T-helper 9 cell (primary cell): ENCODE measurements around the gene UNC5C.

Source experiments
- DNase-seq: peaks from one replicate; pipeline ENCODE4 v3.0.0-alpha.2; 2020

UNC5C gene

DNA sequence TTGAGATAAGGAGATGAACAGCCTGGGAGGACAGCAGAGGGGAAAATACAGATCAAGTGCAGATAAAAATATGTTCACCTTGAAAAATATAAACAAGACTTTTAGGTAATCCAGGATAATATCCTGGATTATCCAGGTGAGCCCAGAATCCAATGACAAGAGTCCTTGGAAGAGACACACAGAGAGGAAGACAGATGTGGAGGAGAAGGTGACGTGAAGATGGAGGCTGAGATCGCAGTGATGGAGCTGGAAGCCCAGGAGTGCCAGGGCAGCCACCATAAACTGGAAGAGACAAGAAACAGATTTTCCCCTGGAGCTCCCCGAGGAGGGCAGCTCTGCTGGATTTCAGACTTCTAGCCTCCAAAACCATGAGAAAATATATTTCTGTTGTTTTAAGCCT, 230.7 kb downstream of the UNC5C start:
- no peak for DNase-seq

DNA sequence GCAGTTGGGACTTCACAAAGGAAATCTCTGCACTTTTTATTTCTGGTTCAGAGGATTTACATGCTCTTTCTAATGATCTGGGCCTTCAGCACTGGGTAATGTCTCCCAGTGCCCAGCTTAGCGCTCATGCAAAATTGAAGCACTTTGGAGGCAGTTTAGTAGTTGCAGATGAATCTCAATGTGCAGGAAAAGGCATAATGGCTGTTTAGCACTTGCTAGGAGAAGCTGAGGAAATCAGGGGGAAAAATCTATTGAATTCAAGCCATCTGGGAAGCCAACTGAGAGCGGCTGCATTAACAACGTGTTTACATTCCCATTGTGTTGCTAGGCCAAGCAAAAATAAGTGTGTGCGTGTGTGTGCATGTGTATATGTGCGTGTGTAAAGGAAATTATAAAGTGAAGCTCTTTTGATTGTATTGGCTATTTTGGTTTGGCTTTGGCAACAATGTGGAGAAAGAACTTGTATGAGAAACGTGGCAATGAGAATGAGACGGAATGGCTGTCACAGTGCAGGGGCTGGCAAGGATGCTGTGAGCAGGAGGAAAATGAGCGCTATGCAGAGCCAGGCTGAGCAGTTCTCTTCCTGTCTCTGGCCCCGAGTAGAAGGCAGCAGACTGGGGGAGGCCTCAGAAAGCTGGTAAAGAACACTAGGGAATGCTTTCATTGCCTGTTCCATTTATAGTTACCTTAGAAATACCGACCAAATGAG, 231.5 kb downstream of the UNC5C start:
- no peak for DNase-seq

DNA sequence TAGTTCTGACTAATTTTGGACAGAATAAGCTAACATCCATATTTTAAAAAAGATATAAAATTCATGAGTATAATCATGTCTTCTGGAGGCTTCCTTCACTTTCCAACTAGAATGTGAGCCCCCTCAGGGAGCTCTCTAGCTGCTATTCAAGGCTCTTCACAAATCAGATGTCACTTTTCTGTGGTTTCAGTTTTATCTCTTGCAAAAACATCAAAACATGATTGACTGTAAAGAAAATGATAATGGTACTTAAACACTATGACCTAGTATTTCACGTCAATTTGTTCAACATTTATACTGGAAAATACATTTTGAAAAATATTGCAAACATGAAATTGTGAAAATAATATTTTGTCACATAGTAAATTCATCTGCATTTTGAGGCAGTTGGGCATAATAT, 234.2 kb downstream of the UNC5C start:
- no peak for DNase-seq

DNA sequence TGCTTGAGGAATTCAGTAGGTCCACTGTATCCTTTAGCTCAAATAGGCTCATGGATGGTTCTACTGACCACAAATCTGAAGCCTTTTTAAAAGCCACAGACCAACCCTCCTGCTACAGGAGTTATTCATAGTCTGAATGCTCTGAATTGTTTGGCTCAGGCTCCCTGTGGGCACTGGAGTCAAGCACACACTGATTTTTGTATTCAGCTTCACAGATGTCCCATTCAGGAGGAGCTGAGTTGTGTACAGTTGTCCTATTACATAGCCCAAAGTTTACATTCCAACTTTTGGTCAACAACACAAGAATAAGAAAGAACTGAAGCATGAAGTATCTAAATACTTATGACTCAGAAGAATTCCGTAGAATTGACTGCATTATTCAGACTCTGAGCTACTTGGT, 243.9 kb downstream of the UNC5C start:
- DNase-seq: no peak

DNA sequence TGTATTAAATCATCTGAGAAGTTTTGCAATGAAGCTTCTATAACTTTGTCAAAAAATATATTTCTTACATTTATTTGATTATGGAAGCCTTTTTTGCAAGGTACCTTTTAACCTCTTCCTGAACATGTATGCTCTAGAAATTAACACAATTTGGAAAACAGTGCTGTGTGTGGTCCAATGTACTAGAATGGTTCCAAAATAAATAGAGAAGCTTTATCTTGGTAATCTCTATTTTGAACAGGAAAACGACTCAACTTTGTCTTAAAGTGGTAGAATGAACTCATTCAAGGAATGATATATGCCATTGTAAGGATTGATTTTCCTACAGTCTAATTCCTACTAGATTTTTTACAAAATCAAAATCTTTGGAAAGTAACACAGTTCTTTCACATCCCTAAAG, 248.5 kb downstream of the UNC5C start:
- no peak for DNase-seq

DNA sequence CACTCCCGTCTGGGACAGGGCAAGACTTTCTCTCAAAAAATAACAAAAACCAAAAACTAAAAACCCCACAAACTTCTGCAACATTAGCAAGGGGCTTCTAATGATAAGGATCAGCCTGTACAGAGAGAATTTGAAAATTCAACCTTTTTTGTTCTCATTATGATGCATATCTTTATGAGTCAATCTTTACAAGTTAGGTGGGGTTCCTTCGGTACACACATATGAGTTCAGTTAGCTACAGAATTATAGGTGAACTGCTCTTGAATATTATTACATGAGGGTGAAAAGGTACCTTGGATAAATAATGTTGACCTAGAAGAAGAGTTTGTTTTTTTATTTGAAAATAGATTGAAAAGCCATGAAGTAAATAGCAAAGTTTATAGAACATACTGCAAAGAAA, 252.7 kb downstream of the UNC5C start:
- DNase-seq: no peak

DNA sequence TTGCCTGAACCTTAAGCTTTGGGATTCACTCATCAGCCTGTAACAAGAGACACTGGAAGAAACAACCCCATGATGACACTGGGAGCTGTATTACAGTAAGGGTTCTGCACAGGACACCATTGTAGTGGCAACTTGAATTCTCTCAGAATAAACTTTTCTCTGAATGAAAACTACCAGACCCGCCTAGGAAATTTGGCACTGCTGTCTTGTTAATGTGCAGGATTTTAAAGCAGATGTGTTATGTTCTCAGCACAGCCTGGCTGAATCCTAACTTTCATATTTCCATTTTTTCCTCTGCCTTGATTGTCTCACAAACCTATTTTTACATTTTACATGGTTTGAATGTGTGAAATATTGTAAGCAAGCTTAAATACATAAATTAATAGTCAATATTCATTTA, 253.6 kb downstream of the UNC5C start:
- no peak for DNase-seq

DNA sequence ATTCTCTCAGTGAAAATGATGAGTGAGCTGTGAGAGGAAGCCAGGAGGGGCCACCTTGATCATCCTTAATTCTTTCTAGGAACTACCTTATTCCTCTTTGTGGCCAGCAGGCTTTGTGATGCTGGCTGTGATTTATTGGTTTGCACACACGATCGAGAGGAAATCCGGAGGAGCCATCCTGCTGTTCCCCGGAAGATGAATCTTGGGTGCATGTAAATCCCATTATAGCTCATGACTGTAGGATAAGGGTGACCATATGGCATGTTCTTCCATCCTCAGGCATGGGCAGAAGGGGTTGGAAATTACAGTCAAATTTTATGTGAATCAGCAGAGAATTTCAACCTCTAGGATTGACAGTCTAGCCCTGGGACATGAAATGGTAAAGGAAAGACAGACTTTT, 254.5 kb downstream of the UNC5C start:
- DNase-seq: no peak

DNA sequence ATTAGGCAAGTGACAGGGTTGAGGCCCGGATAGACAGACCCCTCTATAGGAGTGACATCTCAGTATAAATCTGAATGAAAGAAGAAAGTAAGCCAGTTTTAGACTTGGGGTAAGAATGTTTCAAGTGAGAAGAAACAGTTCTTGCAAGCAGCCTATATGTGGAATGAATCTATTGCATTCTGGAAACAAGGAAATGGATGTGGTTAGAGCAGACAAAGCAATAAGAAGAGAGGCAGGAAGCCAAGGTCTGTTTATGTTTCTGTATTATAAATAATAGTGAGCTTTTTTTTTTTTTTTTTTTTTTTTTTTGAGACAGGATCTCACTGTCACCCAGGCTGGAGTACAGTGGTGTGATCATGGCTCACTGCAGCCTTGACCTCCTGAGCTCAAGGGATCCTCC, 255.8 kb downstream of the UNC5C start:
- DNase-seq: no peak

DNA sequence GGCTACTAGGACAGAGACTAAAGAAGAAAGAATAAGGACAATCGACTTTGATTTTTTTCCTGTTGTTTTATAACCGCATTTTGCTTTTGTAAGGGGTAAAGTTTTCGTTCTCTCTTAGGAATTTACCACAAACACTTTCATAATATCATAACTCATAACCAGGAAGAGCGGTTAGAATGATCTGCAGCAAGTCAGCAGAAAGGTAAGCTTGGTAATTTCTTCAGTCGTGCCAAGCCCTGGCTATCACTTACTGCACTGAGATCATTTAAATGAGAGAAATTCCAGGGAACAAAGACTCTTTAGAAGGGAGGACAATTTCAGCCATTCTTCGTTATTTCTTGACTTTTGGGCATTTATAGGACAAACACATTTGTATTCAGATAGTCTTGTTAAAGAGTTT, 258.1 kb downstream of the UNC5C start:
- no peak for DNase-seq

DNA sequence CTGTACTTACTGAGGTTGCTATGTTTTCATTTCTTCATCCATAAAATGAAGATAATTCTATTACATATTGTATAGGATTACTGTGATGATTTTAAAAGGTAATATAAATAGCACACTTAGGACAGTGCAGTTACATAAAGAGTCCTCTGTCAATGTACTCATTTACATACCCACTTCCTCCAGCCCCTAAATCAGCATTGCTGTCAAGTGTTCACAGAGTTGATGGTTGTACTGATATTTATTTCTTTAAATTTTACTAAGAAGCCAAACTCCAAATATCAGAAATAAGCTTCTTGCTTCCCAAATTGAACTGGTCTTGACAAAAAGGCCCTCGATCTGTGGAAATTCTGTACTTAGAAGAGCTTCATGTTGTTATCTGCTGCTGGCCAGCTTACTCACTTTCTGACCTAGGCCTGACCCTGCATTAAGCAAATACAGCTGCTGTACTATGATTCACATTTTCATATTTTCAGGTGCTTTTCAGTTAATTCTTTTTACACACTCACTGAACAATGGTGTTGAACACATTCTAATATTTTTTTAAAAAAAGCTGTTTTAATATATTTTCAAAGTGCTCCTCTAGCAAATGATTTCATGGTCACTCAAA, 259.6 kb downstream of the UNC5C start:
- no peak for DNase-seq

DNA sequence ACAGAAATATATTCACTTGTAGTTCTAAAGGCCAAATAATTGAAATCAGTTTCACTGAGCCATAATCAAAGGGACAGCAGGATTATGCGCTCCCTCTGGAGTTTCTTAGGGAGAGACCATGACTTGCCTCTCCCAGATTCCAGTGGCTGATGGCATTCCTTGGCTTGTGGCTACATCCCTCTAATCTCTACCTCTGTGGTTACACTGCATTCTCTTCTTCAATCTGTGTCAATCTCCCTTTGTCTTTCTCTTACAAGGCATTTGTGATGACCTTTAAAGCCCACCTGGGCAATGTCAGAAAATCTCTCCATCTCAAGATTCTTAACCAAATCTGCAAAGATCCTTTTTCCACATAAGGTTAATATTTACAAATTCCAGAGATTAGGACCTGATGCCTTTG, 260.2 kb downstream of the UNC5C start:
- no peak for DNase-seq

DNA sequence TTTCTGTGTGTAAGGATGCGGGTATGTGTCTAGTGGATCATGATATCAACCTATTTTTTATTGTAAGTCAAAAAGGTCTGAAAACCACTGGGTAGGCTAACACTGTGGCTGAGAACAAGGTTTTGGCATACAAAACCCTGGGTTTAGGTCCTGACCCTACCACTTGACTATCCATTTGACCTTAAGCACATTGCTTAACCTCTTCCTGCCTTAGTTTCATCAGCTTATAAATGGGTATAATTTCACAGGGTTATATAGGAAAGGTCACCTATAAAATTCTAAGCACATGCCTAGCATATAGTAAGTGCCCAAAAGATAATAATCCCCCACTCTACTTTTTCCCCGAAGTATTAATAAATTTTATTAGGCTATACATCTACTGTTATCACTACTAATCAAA, 263.0 kb downstream of the UNC5C start:
- DNase-seq: no peak

DNA sequence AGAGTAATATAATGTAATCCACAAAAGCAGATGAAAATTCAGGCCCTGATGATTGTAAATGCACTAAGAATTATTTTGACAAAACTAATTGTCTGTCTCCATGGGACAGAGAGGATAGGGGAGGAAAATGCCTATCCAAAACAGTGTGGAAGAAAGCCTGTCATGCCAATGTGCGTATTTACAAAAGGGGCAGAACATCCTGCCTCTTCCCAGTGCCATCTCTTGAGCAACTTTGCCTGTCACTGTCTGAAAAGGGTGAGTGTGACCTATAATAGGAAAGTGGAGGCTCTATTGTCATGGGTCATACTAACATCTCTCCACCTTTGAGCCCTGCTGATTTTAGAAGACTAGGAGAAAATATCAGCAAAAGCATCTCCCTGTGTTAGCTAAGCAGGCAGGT, 264.1 kb downstream of the UNC5C start:
- DNase-seq: no peak

DNA sequence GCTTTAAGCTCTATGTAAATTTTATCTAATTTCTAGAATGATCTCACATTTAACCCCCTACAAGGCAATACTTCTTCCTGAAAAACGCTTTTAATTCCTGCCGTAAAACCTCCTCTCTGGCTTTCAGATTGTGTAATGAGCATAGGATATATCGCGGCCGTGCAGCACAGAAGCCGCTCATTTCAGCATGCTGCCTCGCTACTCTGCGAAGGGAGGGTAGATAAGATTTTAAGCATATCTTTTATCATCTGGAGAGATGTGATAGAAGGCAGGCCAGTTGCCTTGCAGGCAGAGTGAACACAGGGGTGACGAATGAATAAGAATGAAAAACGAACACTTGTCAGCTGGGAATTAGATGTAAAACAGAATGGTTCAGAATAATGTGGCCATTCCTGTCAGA, 265.5 kb downstream of the UNC5C start:
- no peak for DNase-seq

DNA sequence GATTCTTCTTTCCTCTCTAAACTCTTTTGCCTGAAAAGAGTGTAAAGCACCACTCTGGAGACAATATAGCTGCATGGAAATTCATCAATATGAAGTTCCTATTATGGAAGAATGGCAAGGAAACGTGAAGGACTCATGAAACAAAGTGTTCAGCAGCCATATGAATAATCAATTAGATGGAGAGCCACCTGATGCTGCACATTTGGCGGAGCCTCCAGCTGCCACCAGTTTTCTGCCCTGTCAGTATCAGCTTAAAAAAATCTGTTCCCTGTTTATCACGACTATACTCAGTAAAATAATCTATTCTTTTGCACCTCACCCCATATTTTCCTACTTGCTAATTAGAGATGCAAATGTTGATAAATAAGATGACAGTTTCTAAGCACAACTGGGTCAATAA, 276.0 kb downstream of the UNC5C start:
- DNase-seq: no peak

DNA sequence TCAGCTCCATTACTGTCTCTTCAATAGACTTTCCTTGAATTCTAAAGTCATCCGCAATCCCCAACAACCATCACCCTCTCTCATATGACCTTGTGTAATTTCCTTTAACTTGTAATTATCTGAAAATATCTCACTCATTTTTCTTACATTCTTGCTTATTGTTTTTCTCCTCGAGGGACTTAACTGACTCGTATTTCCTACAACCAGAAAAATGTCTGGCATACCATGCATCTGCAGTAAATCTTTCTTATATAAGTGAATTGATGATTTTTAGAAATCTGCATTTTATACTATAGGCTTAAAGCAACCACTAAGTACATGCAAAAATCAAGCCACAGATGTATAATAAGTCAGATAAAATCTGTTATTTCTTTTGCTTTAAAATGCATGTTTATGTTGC, 276.7 kb downstream of the UNC5C start:
- no peak for DNase-seq

DNA sequence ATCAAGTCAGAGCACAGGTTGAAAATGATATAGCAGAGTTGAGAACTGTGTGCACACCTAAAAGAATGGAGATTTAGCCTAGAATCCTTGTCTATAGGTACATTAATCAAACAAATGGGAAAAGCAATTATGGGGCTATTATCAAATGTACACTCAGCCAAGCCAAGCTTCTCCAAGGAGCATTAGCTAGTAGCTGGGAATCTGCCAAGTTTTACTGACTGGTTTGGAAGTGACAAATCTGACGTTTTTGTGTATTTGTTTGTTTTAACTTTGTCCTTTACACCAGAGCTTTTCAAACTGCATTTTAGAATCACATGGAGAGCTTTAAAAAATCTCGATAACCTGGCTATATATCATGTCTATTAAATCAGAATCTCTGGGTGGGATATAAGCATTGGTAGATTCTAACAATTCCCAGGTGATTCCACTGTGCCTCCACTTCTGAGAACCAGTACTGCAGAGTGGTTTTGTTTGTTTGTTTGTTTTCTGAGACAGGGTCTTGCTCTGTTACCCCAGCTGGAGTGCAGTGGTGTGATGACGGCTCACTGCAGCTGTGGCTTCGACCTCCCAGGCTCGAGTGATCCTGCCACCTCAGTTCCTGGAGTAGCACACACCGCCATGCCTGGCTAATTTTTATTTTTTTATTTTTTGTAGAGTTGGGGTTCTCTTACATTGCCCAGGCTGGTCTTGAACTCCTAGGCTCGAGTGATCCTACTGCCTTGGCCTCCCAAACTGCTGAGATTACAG, 279.8 kb downstream of the UNC5C start:
- DNase-seq: no peak

DNA sequence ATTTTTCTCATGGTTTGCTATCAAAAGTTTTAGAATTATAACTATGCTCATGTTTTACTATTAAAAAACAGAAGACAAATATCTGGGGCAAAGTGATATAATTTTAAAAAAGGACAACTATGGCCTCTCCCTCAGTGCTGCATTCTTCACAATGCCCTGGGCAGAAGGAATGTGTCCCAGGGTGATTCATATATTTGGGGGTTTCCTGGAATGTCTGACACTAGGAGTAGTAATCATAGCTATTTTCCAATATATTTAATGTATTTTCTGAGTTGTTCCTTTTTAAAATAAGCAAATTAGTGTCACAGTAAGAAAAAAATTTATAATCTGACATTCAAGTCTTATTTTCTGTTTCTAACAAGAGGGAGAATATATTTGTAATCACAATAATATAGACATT, 281.7 kb downstream of the UNC5C start:
- DNase-seq: no peak

DNA sequence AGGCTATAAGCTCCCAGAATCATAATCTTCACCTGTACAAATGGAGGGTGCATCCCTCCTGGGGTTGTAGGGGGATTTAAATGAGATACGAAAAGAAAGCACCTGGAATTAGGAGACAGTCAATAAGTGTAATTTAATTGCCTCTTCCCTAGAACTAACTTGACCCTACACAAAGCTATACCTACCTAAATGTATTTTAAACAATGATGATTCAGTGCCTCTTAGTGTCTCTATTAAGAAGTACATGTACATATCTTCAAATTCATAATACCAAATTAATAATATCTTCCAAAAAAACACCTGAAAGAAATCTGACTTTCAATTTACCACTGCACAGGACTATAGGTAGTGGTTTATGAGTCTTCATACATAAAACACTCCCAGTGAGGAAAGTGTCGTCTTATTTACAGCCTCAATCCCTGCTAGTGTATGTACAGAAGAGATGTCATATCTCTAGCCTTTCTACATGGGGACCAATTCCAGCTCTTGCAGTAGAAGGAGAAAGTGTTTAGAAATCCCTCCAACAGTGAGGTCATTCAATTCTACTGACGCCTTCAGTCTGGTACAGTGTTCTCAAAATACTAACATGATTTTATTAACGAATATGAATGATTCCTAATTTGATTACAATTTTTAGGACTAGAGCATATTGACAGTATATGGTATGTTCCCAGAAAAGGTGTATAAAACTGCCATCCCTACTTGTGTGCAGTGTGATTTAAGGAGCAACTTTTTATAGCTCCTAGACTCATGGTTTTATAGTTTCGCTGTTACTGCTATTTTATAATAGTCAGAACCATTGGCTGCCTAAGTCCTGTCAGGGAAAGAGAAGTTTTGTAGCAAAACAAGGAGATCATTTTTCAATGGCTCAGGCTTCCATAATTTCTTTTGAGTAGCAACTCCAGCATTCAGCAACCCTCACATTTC, 282.7 kb downstream of the UNC5C start:
- DNase-seq: no peak

DNA sequence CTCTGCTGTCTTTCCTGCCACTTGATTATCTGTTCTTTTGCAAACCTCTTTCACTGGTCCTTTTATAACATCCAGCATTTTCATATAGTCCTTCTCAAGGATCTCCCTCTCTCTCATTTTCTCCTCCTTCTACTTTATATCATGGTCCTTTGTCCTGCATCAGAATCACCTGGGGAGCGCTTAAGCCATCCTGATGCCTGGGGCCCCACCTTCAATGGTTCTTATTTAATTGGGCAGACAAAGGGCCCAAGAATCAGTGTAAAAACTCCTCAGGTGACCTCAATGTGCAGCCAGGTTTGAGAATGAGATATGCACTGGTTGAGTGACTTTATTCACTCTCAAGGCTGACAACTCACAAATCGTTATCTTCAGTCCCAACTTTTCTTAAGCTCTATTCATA, 283.9 kb downstream of the UNC5C start:
- DNase-seq: no peak

DNA sequence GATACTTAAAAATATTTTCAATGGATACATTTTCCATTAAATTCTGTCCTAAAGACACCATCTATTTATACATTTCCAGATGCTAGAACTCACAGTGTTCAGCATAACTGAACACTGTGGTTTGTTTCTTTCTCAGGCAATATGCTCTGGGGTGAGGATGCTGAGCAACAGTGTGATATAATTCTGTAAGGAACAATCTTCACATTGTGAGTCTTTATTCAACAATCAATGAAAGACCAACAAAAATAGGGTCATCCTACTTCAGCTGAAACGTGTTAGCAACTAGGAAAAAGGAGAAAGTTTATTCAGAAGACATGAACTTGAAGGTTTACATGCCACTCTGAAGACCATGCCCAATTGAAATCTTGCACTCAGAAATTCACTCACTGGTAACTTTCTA, 284.8 kb downstream of the UNC5C start:
- DNase-seq: no peak

DNA sequence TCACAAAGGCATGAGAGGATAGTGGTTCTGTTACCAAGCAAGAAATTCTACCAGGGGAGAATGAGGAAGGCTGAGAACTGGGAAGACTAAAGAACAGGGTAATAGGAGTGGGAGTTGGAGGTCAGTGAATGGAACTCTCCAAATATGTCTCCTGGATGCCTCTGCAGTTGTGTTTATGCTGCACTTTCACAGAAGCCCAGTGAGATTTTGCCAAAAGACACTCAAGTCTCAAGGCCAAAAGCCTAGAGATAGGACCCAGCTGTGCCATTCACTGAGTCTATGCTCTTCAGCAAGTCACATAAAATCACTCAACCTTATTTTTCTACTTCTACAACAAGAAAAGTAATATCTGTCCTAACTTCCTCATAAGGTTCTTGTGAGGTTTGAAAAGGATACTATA, 285.4 kb downstream of the UNC5C start:
- DNase-seq: no peak
